GM18907 (cell line): Measurements from ENCODE around the gene VTCN1.
"Not testable (repeated sequence)": the region's sequence is repeated elsewhere in the genome, so short reads cannot be mapped to it uniquely, and the experiment has no call there.

Source experiments
- ATAC-seq: cut with Tn5 transposase; IDR thresholded peaks from one replicate; pipeline ENCODE4 v1.9.1; 2021; ENCODE audit warnings: mild to moderate bottlenecking, moderate library complexity; ENCODE audit not compliant: unreplicated experiment

The VTCN1 gene

DNA sequence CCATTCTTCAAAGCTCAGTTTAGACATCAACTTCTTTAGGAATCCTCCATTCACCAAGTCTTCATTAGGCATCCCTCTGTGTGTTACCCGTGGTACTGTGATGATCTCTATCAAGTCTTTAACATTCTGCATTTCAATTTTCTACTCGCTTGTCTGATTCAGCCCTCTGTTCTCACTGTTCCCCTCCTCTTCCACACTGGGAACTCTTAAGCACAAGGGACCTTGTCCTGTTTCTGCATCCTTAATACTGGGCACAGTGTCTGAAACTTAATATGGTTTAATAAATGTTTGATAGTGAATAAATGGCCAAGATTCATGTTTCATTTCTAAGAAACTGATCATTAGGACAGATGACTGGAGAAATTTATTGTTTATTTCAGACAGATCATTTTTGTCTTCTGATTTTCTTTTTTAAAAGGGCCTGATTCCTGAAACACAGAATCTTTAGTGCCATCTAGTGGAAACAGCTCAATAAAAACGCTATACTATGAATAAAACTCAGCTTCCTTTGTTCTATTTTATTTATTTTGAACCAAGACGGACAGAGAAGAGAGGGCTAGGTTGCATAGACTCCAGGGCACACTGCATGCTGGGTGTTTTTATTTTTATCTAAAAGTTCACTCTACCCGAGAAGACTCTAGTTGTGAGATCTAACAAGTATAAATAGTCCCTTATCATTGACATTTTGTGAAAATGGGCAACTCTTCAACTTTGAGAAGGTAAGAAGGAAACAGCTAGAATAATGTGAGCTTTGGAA is 82.2 kb downstream of the VTCN1 start:
- no peak for ATAC-seq

DNA sequence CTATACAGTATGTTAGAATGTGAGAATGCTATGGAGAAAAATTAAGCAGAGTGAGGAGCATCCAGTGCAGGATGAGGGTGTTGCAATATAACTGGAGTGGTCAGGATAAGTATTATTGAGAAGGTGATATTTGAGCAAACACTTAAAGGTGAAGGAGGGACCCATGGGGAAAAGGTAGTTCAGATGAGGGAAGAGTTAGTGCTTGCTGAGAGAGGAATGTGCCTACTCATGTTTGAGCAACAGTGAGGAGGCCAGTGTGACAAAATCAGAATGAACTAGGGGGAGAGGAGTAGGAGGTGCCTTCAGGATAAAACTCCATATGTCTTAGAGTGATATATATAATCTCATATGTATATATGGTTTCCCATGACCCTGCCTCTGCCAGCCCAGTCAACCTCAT is 82.9 kb downstream of the VTCN1 start:
- ATAC-seq, result no peak

DNA sequence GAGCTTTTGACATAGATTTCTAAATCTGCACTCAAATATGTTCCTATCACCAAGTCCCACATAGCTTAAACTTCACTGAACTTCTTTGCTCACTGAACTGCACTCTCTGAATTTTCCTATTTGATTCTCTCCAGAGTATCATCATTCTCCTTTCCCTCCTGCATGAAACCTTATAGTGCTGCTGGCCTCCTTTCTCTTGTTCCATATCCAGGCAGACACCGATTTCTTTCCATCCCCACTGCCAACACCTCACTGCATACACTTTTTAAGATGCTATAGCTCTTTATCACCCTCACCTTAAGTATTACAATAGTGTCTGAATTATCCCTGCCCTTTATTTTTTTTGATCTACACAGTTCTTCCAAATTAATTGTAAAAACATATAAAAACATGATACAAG is 86.1 kb downstream of the VTCN1 start:
- ATAC-seq, result no peak

DNA sequence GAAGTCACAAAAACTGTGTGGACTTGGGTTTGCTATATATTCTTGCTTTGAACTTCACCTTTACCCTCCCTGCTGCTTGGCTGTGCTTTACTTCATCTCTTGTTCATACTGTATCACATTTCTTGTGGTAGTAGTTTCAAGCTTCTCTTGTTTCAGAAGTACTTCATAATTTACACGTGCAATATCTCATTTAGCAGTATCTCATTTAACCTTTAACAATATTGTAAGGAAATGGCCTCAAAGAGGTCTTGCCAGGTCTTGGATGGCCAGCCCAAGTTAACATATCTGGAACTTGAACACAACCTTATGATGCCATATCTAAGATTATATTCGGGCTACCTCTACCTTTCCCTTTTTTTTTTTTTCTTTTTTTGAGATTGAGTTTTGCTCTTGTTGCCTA is 87.5 kb downstream of the VTCN1 start:
- ATAC-seq, result no peak

- no peak for ATAC-seq
Observed at GRCh38 chr1:117122330-117123025, 88.2 kb downstream of the VTCN1 start.

DNA sequence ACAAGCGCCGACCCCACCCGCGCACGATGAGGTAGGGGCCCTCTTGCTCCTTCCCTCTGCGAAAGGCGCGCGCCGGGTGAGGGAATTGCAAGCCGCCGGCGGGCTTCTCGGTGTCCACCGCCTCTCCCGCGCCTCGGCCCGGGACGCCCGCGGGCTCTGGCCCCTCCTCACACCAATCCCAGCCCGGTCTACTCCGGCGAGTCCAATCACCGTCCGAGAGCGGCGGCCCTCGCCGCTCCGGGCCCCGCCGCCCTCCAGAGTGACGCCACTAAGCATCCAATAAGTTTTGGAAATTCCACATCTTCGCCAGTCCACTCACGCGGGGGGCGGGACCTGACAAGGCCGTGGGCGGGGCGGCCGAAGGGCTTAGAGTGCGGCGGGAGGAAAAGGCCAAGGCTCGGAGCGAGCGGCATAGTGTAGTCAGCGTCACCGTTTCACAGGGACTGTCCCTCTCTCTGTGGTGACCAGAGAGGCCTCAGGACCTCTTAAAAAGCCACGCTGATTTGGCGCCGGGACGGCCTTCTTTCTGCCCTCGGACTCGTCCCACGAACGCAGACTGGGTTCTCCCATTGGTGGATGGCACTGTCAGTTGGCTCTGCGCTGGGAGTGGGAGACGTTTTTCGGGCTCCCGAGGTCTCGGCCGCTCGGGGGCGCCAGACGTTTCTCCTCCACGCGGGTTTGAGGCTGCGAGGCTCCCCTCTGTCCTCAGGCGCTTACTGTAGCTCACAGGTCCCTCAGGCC is 89.0 kb downstream of the VTCN1 start, which contains the start of gene TRIM45:
Gene TRIM45 (minus strand): TSS at position 161 of the 741 bp plus-strand sequence. CDS start 548 bp downstream, outside the sequence.
- ATAC-seq, result peak; percentile 91

- no peak for ATAC-seq
Observed at GRCh38 chr1:117120774-117121588, 89.7 kb downstream of the VTCN1 start.

DNA sequence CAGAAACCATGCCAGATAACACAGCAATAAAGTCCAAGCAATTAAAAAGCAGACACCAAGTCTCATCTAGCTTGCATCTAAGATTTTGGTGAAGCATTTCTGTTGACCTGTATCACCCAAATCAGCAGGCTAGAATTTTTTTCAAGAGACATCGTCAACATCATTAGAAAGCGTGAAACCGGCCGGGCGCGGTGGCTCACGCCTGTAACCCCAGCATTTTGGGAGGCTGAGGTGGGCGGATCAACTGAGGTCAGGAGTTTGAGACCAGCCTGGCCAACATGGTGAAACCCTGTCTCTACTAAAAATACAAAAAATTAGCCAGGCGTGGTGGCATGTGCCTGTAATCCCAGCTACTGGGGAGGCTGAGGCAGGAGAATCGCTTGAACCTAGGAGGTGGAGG is 91.6 kb downstream of the VTCN1 start:
- ATAC-seq, result not testable (repeated sequence)

- ATAC-seq, result no peak
Observed at GRCh38 chr1:117118137-117118536, 92.6 kb downstream of the VTCN1 start.

DNA sequence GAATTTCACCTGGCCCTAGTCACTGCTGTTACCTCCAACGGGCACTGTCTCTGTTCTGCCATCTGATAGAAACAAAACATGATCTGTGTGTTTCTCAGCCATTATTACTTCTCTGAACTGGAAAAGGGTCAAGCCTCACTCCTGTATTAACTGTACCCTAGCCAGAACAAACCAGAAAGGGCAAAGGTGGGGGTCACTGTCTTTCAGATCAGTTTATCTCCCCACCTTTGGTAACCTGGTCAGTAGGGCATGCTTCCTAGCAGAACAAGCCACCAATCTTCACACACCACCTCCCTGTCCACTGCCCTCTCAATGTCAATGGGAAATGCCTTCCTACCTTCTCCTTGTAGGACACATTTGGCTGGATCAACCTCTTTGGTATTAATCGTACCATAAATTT is 93.0 kb downstream of the VTCN1 start:
- no peak for ATAC-seq

GRCh38 chr1:117116784-117117130 is 94.0 kb downstream of the VTCN1 start:
- no peak for ATAC-seq

DNA sequence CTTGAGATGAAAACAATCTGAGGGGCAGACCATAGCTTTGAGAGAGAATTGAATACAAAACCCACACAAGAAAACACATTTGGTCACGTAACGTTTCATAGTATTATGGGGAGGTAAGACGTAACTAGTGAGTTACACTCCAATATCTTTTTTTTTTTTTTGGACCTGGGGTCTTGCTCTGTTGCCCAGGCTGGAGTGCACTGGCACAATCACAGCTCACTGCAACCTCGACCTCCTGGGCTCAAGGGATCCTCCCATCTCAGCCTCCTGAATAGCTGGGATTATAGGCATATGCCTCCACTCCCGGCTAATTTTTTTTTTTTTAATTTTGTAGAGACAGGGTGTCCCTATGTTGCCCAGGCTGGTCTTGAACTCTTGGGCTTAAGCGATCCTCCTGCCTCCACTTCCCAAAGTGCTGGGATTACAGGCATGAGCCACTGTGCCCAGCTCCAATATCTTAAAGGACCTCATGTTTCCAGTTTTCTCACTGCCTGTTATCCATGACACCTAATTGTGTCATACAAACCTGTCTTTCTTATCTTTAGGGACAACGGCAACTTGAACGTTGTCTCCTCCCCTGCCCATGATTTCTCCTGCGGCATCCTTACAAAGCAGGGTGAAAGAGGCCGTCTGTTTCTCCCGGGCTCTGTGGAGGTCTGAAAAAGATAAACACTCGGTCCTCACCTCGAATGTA is 94.5 kb downstream of the VTCN1 start:
- ATAC-seq, result no peak

GRCh38 chr1:117114877-117115276 is 95.8 kb downstream of the VTCN1 start:
- ATAC-seq, result no peak

DNA sequence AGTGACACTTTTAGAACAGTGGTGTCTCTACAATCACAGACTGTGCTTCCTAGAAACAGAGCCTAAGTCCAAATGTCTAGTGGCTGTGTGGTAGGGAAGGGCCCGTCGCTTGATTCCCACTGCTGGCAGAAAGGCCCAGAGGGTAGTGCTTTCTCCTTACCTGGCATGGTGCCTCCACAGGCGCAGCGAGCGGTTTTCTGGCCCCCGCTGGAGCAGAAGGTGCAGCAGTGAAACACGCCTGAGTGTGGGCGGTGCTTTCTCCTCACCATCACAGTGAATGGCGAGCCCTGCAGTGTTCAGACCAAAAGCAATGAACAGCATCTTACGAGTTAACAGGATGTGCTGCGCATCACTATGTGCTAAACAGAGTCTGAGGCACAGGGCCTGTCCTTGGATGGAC is 97.5 kb downstream of the VTCN1 start:
- ATAC-seq, result no peak

DNA sequence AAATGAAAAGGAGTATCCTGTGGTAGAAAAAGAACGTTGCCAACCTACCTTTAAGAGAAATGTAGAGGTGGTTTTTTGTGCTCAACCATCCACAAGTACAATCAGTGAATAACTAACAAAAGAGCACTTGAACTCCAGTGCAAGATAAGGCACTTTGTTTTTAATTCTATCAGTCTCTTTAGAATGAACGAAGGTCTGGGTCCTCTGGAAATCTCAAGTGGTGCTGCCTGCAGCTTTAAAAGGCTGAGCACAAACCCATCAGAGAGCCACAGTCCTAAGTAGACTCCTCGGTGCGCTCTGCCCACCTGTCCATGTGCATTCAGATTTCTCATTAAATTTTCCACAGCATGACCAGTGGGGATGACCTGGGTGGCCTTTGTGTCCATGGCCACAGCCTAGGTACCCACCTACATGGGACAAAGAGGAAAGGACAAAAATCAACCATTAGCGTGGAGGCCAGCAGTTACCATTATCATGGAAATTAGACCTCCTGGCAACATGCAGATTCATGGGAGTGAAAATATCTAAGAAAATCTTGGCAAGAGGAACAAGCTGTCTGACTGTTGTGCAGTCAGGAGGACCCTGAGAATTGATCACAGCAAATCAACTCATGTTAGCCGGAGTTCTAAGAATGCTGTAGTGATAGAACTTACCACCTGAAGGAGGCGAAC is 98.5 kb downstream of the VTCN1 start:
- ATAC-seq, result no peak

DNA sequence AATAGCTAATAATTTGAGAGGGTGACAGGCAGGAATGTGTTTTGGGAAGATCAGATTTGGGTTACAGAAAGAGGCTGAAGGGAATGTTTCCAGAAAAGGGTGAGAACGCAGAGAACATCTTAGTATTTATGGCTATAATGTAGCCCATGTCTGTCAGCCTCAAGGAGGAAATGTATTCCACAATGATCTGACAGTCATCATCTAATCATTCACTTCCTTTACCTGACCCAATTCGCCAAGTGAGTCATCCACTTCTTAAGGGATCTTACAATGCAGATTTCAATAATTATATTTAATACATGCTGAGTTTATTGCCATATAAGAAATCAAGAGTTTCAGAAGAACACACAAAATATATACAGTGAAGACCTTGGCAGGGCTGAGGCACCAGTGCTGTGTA is 100.0 kb downstream of the VTCN1 start:
- ATAC-seq, result no peak

GRCh38 chr1:117107364-117107763 is 103.4 kb downstream of the VTCN1 start:
- ATAC-seq, result no peak

GRCh38 chr1:117106478-117106877 is 104.2 kb downstream of the VTCN1 start:
- ATAC-seq, result no peak

DNA sequence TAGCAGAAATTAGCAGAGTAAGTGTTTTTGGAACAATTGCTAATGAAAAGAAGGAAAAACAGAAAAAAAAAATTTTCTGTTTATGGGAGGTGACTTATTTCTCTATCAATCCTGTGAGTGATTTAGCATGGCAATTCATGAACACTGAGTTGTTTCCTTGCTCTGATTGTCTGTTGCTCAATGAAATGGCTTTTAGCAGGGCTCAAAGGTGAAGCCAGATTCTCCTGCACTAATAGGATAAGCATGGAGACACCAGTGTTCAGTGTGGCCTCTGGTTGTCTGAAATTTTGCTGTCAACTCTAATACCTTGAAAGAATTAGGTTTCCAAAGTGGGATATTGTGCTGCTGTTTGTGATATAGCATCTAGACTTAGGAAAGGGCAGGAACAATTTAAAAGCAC is 105.0 kb downstream of the VTCN1 start:
- no peak for ATAC-seq

GRCh38 chr1:117104986-117105385 is 105.7 kb downstream of the VTCN1 start:
- no peak for ATAC-seq
